Hematopoietic multipotent progenitor cell treated with erythropoietin and hydrocortisone succinate and interleukin-3 and kit ligand, for 15 days (in vitro differentiated cells): Measurements from ENCODE around the gene CRLF3.
"Not testable (repeated sequence)": the region's sequence is repeated elsewhere in the genome, so short reads cannot be mapped to it uniquely, and the experiment has no call there.

ENCODE experiments used
- DNase-seq: peaks from one replicate; pipeline ENCODE4 v3.0.0-alpha.2; 2015; ENCODE audit warnings: low spot score

The CRLF3 gene

GRCh38 chr17:30814860-30815259, 9.6 kb downstream of the CRLF3 start:
- not testable (repeated sequence) for DNase-seq

GRCh38 chr17:30814236-30814635, 10.3 kb downstream of the CRLF3 start:
- not testable (repeated sequence) for DNase-seq

GRCh38 chr17:30812218-30813177, 12.0 kb downstream of the CRLF3 start:
- DNase-seq, result no peak

DNA sequence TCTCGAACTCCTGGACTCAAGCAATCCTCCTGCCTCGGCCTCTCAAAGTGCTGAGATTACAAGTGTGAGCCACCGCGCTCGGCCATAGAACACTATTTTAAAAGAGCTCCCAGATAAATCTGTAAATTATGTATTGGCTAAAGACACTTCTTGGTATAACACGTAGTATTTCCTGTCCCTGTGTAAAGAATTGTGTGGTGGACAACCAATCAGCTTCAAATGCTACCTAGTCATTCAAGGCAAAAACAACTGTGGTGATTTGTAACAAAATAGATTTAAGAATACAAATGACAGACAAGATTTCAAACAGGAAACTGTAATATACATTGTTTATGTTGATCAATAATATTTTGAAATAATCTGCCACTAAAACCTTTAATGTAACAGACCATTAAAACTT, 14.6 kb downstream of the CRLF3 start:
- DNase-seq, result no peak

- no peak for DNase-seq
Measured at GRCh38 chr17:30808785-30809286, 15.7 kb downstream of the CRLF3 start.

DNA sequence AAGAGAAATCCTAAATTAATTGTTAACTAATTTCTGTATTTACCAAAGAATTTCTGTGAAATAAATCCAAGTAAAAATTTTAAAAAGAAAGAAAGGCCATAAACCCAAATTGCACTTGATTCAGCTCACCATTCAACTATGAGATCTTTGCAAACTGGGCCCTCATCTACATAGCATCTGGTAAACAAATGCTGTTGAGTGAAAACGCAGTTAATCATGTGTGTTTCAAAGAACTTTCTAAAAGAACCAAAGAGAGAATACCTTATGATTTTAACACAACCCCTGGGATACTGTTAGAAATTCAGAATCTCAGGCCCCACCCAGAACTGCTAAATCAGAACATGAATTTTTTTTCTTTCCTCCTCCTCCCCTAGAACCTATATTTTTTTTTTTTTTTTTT, 16.6 kb downstream of the CRLF3 start:
- no peak for DNase-seq

DNA sequence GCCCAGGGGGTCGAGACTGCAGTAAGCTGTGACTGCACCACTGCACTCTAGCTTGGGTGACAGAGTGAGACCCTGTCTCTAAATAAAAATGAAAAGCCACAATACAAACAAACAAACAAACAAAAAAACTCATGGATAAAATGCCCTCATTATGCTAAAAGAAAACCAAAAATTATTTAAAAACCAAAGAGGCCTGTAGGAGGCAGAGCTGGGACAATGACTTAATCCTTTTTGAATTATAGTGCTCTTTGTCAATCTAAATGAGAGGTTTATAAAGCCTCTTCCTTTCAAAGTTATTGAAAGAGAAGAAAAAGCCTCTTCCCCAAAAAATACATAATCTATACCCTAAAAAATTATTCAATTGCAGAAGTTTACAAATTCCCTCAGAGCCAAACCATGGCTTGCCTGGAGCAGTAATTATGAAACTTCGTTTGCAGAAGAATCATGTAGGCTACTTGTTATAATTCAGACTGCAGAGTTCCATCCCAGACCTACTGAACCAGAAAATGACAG, 18.5 kb downstream of the CRLF3 start:
- DNase-seq, result no peak

- DNase-seq, result no peak
Measured at GRCh38 chr17:30801671-30802070, 22.8 kb downstream of the CRLF3 start.

GRCh38 chr17:30796016-30796415, 28.5 kb downstream of the CRLF3 start:
- DNase-seq, result no peak

- DNase-seq, result no peak
Measured at GRCh38 chr17:30794372-30794771, 30.1 kb downstream of the CRLF3 start.

DNA sequence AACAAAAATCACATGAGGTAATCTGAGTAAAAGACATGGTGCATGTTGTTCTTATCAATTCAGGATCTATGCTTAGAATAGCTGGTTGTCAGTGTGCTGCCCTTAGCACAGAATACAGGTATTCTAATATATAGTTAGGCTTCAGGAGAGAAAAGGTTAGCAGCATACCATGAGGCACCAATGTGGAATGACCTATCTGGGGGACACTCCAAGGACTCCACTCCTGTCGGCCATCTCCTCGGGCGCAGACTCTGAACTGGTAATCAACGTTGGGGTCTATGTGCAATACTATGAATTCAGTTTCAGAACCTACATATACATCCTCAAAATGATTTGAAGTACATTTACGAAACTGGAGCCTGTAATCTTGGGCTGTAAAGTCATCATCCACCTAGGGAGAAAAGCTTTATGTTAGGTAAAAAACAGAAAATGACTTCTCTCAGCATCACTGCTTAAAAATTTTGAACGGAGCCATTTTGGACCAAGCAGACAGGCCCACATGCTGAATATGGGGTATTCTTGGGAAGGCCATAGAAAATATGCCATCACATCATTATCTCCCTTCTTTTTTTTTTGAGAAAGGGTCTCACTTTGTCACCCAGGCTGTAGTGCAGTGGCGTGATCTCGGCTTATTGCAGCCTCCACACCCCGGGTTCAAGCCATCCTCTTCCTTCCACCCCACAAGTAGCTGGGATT, 31.1 kb downstream of the CRLF3 start:
- DNase-seq, result no peak

GRCh38 chr17:30790279-30790678, 34.2 kb downstream of the CRLF3 start:
- DNase-seq, result no peak

DNA sequence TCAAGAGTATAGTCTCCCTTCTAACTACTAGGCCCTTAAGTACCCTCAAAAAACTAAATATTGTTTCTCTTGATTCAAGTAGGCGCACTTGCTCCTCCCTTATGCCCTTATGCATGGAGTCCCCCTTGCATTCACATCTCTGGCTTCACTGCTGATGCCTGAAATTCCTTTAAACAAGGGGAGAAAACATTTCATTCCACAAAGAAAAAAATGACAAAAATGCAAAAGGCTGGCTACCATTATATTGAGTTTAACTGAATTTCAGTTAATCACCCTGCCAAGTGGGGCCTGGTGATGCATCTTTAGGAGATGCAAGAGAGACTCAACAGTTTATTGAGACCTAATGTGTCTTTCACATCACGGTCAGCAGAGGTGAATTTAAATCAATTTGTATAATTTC, 35.6 kb downstream of the CRLF3 start:
- no peak for DNase-seq

- DNase-seq, result no peak
Measured at GRCh38 chr17:30782206-30782605, 42.3 kb downstream of the CRLF3 start.

DNA sequence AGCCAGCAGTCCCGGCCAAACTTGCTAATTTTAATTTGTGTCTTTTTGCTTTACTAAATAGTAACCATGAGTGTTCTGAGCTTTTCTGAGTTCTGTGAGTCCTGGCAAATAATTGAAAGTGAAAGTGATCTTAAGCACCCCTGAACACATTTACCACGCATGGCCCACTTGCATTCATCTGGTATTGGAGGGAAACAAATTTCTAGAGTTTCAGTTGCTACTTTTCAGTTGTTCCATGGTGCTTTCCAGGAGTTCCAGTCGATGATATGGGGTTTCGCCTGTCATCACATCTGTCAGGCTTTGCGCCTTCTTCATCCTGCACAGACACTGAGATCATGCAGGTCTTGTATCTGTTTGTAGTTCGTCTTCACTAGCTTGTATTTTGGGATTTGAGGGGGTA, 44.1 kb downstream of the CRLF3 start:
- DNase-seq, result no peak

GRCh38 chr17:30768771-30769170, 55.7 kb downstream of the CRLF3 start:
- DNase-seq, result not testable (repeated sequence)

DNA sequence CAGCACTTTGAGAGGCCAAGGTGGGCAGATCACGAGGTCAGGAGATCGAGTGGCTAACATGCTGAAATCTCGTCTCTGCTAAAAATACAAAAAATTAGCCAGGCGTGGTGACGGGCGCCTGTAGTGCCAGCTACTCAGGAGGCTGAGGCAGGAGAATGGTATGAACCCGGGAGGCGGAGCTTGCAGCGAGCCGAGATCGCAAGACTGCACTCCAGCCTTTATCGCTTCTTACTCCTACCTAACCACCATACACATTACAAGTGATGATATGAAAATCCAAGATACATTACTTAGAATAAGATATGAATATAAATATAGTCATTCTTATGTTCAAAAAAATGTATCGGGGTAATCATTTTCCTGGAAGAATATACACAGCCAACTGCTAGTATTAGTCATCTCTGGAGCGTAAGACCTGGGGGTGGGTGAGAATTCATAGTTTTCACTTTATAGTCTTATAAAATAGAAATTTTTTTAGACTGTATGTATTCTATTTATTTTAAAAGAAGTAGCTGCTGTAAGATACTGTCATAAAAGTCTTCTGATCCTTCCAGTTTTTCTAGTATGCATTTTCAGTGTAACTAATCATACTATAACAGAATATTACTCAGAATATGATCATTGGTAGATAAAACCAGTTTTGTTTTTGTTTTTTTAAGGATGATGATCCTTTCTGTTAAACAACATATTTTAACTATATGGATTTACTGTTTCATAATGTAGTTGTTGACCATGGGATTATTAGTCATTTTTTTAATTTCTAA, 56.7 kb downstream of the CRLF3 start:
- DNase-seq, result not testable (repeated sequence)

- DNase-seq, result no peak
Measured at GRCh38 chr17:30761060-30761459, 63.4 kb downstream of the CRLF3 start.

DNA sequence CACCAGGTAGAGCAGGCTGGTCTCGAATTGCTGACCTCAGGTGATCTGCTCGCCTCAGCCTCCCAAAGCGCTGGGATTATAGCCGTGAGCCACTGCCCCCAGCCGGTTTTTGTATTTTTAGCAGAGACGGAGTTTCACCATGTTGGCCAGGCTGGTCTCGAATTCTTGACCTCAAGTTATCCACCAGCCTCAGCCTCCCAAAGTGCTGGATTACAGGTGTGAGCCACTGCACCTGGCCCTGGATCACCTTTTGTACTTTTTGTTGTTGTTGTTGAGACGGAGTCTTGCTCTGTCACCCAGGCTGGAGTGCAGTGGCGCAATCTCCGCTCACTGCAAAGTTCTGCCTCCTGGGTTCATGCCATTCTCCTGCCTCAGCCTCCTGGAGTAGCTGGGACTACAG, 71.2 kb downstream of the CRLF3 start:
- not testable (repeated sequence) for DNase-seq

GRCh38 chr17:30750982-30751381, 73.5 kb downstream of the CRLF3 start:
- not testable (repeated sequence) for DNase-seq

- not testable (repeated sequence) for DNase-seq
Measured at GRCh38 chr17:30747621-30748020, 76.9 kb downstream of the CRLF3 start.

- not testable (repeated sequence) for DNase-seq
Measured at GRCh38 chr17:30742669-30743068, 81.8 kb downstream of the CRLF3 start.
